H9 (cell line): ENCODE measurements around the gene VSX1. TPM values are rescaled to one million over a fixed set of nuclear protein-coding genes. Genes with fewer than 3 reads are reported as not detected.

Experiments used
- DNase-seq: peaks from one replicate; pipeline ENCODE4 v3.0.0-alpha.2; 2017
- H2AFZ ChIP-seq: one replicate; pipeline ENCODE4 v1.6.1; 2013; ENCODE audit warnings: mild to moderate bottlenecking, low read length, control low read depth, moderate library complexity
- H2AK5ac ChIP-seq: 2 replicates; pipeline ENCODE4 v1.6.1; 2013; ENCODE audit warnings: low read length, control low read depth, mixed read lengths; ENCODE audit not compliant: insufficient read length
- H2BK120ac ChIP-seq: one replicate; pipeline ENCODE4 v1.6.1; 2013; ENCODE audit warnings: low read depth, mild to moderate bottlenecking, low read length, control low read depth, inconsistent platforms; ENCODE audit not compliant: poor library complexity, severe bottlenecking
- H2BK12ac ChIP-seq: 2 replicates; pipeline ENCODE4 v1.6.1; 2013; ENCODE audit warnings: low read length, control low read depth, mixed read lengths, low read depth; ENCODE audit not compliant: insufficient read length
- H2BK15ac ChIP-seq: 2 replicates; pipeline ENCODE4 v1.6.1; 2013; ENCODE audit warnings: low read depth, low read length, control low read depth
- H2BK20ac ChIP-seq: one replicate; pipeline ENCODE4 v1.6.1; 2013; ENCODE audit warnings: low read depth, mild to moderate bottlenecking, low read length, control low read depth, inconsistent platforms; ENCODE audit not compliant: poor library complexity, severe bottlenecking
- H2BK5ac ChIP-seq: 2 replicates; pipeline ENCODE4 v1.6.1; 2013; ENCODE audit warnings: low read length, control low read depth, mixed read lengths; ENCODE audit not compliant: insufficient read length
- H3K14ac ChIP-seq: 2 replicates; pipeline ENCODE4 v1.6.1; 2013; ENCODE audit warnings: low read length, control low read depth; ENCODE audit not compliant: insufficient read depth
- H3K18ac ChIP-seq: 2 replicates; pipeline ENCODE4 v1.6.1; 2013; ENCODE audit warnings: low read depth, mild to moderate bottlenecking, mixed read lengths, low read length, control low read depth; ENCODE audit not compliant: insufficient read length
- H3K23ac ChIP-seq: 2 replicates; pipeline ENCODE4 v1.6.1; 2013; ENCODE audit warnings: low read length, control low read depth, mixed read lengths, low read depth; ENCODE audit not compliant: insufficient read length
- H3K23me2 ChIP-seq: 2 replicates; pipeline ENCODE4 v1.6.1; 2013; ENCODE audit warnings: low read depth, mild to moderate bottlenecking, mixed read lengths, low read length, control low read depth; ENCODE audit not compliant: insufficient read length, poor library complexity, severe bottlenecking
- H3K27ac ChIP-seq: 2 replicates; pipeline ENCODE4 v1.5.1; 2013; ENCODE audit warnings: low read length, control low read depth, mixed read lengths, low read depth; ENCODE audit not compliant: insufficient read length
- H3K27me3 ChIP-seq: 2 replicates; pipeline ENCODE4 v1.6.1; 2013; ENCODE audit warnings: low read length, control low read depth, inconsistent platforms; ENCODE audit not compliant: insufficient read depth
- H3K4ac ChIP-seq: 2 replicates; pipeline ENCODE4 v1.6.1; 2013; ENCODE audit warnings: low read depth, mild to moderate bottlenecking, control low read depth, inconsistent platforms, low read length, moderate library complexity
- H3K4me1 ChIP-seq: 2 replicates; pipeline ENCODE4 v1.6.1; 2013; ENCODE audit warnings: low read length, control low read depth, inconsistent platforms; ENCODE audit not compliant: insufficient read depth
- H3K4me2 ChIP-seq: 2 replicates; pipeline ENCODE4 v1.6.1; 2013; ENCODE audit warnings: low read length, control low read depth, mixed read lengths; ENCODE audit not compliant: insufficient read length, insufficient read depth
- H3K56ac ChIP-seq: 2 replicates; pipeline ENCODE4 v1.6.1; 2013; ENCODE audit warnings: low read depth, mild to moderate bottlenecking, mixed read lengths, low read length, control low read depth; ENCODE audit not compliant: insufficient read length
- H3K79me1 ChIP-seq: 2 replicates; pipeline ENCODE4 v1.6.1; 2013; ENCODE audit warnings: low read depth, mild to moderate bottlenecking, moderate library complexity, low read length, control low read depth, inconsistent platforms; ENCODE audit not compliant: insufficient read depth, poor library complexity, severe bottlenecking
- H3K79me2 ChIP-seq: 2 replicates; pipeline ENCODE4 v1.6.1; 2013; ENCODE audit warnings: low read length, control low read depth, inconsistent platforms; ENCODE audit not compliant: insufficient read depth
- H3K9ac ChIP-seq: 2 replicates; pipeline ENCODE4 v1.6.1; 2013; ENCODE audit warnings: low read length, control low read depth, mixed read lengths; ENCODE audit not compliant: insufficient read length; ENCODE audit errors: extremely low read depth
- H3K9me3 ChIP-seq: one replicate; pipeline ENCODE4 v1.6.1; 2013; ENCODE audit warnings: low read depth, low read length, inconsistent platforms; ENCODE audit not compliant: control insufficient read depth
- H3T11ph ChIP-seq: one replicate; pipeline ENCODE4 v1.6.1; 2013; ENCODE audit warnings: mild to moderate bottlenecking, low read length, control low read depth, inconsistent platforms
- H4K20me1 ChIP-seq: one replicate; pipeline ENCODE4 v1.6.1; 2013; ENCODE audit not compliant: control insufficient read depth, insufficient read length, insufficient read depth
- H4K5ac ChIP-seq: 2 replicates; pipeline ENCODE4 v1.6.1; 2013; ENCODE audit warnings: low read depth, mild to moderate bottlenecking, mixed read lengths, low read length, control low read depth; ENCODE audit not compliant: insufficient read length
- H4K8ac ChIP-seq: replicated peaks from 2 replicates; pipeline ENCODE4 v1.6.1; 2013; ENCODE audit warnings: low read length, control low read depth, mixed read lengths, low read depth; ENCODE audit not compliant: insufficient read length
- H4K91ac ChIP-seq: 2 replicates; pipeline ENCODE4 v1.6.1; 2013; ENCODE audit warnings: low read depth, mild to moderate bottlenecking, moderate library complexity, mixed read lengths, low read length, control low read depth; ENCODE audit not compliant: insufficient read length
- H3K27ac Mint-ChIP-seq, 3 experiments: 2 replicates in 2 of 3; 3 replicates in 1 of 3; pipeline ENCODE4 v1.8.0; 2020 to 2021; ENCODE audit warnings: mixed read lengths in 3 of 3, mild to moderate bottlenecking in 1 of 3, moderate library complexity in 1 of 3
- H3K27me3 Mint-ChIP-seq: 2 replicates; pipeline ENCODE4 v1.8.0; 2021; ENCODE audit warnings: low read depth, mild to moderate bottlenecking, moderate library complexity, mixed read lengths
- H3K36me3 Mint-ChIP-seq, 3 experiments: 2 replicates in 2 of 3; 3 replicates in 1 of 3; pipeline ENCODE4 v1.8.0; 2020 to 2021; ENCODE audit warnings: low read depth in 3 of 3, mixed read lengths in 3 of 3; ENCODE audit not compliant: insufficient read depth in 1 of 3
- H3K4me1 Mint-ChIP-seq, 2 experiments: 2 replicates each; pipeline ENCODE4 v1.8.0; 2020; ENCODE audit warnings: mixed read lengths in 2 of 2
- H3K4me3 Mint-ChIP-seq, 2 experiments: 2 replicates in 1 of 2; 3 replicates in 1 of 2; pipeline ENCODE4 v1.8.0; 2020 to 2021; ENCODE audit warnings: mild to moderate bottlenecking in 2 of 2, mixed read lengths in 2 of 2, moderate library complexity in 1 of 2
- H3K9me3 Mint-ChIP-seq, 2 experiments: 2 replicates in 1 of 2; 3 replicates in 1 of 2; pipeline ENCODE4 v1.8.0; 2020; ENCODE audit warnings: mild to moderate bottlenecking in 2 of 2, mixed read lengths in 2 of 2, moderate library complexity in 1 of 2
- WGBS: extraction: QIAGEN DNeasy Blood & Tissue Kit; methylation state at CpG from one replicate; pipeline ENCODE4 v1.1.7; 2013; ENCODE audit warnings: missing lambda C conversion rate, low lambda C conversion rate, mixed read lengths; ENCODE audit not compliant: insufficient read length; ENCODE audit errors: extremely low coverage; 5-methylcytosine and 5-hydroxymethylcytosine counted together
- total RNA-seq: library from RNA; stranded (reverse); gene quantifications from 2 replicates; pipeline ENCODE4 v1.2.1, GENCODE V29; 2021
- TF ChIP-seq, protein P1 (sequence below): fragments of 200-600 bp; sonication (generic); conservative IDR thresholded peaks from 3 replicates; pipeline ENCODE4 v1.8.0; 2021; ENCODE audit warnings: antibody characterized with exemption, mild to moderate bottlenecking

The VSX1 gene
- total RNA-seq, 1 experiment from 2014 or later, result not detected

DNA sequence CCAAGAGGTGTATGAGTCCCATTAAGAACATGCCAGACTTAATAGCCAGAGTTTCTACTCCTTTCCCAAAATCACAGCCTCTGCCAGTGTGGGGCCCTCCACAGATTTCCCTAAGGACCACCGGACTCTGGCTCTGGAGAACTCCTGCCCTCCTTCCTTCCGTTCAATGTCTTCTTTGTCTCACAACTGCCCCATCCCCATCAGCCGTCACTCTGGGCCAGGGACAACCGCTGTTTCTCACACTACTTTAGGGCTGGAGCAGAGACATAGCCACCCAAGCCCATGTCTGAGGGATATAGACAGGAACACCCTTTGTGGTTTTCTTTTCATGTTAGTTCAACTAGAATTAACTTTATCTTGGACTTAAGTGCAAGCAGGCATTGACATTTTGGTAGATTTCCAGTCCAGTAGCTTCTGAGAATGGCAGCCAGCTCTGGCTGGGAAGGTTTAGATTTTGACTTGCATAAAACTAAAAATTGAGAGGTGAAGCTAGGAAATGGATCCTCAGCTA lies 17.3 kb downstream of the VSX1 start:
- DNase-seq, result no peak
- H4K5ac ChIP-seq, result no peak overlapping the region
- no peak overlapping the region for H3K18ac ChIP-seq
- H3T11ph ChIP-seq, result no peak overlapping the region
- H3K4me2 ChIP-seq, result no peak overlapping the region
- no peaks in the 10 kb centered on the region for H3K79me1 ChIP-seq
- WGBS, result no CpG with 5 or more reads among the region's 4 CpGs
- H3K27ac ChIP-seq, result no peak overlapping the region
- no peak overlapping the region for H2BK120ac ChIP-seq
- no peak overlapping the region for H2BK15ac ChIP-seq
- H3K79me2 ChIP-seq, result no peaks in the 10 kb centered on the region
- Mint-ChIP-seq H3K9me3 (no peaks in the 10 kb centered on the region; a peak in 1 of 5 replicates), H3K4me3 (no peak overlapping the region), H3K4me1 (peaks cover 4 to 8% of the 10 kb centered on the region in 2 experiments; a peak in 3 of 4 replicates), H3K27ac (no peak overlapping the region), H3K27me3 (peaks cover 77% of the 10 kb centered on the region), H3K36me3 (no peaks in the 10 kb centered on the region)
- H3K4me1 ChIP-seq, result no peaks in the 10 kb centered on the region
- H3K9ac ChIP-seq, result no peak overlapping the region
- peaks cover 2% of the 10 kb centered on the region for H3K23me2 ChIP-seq
- TF ChIP-seq, protein P1, sequence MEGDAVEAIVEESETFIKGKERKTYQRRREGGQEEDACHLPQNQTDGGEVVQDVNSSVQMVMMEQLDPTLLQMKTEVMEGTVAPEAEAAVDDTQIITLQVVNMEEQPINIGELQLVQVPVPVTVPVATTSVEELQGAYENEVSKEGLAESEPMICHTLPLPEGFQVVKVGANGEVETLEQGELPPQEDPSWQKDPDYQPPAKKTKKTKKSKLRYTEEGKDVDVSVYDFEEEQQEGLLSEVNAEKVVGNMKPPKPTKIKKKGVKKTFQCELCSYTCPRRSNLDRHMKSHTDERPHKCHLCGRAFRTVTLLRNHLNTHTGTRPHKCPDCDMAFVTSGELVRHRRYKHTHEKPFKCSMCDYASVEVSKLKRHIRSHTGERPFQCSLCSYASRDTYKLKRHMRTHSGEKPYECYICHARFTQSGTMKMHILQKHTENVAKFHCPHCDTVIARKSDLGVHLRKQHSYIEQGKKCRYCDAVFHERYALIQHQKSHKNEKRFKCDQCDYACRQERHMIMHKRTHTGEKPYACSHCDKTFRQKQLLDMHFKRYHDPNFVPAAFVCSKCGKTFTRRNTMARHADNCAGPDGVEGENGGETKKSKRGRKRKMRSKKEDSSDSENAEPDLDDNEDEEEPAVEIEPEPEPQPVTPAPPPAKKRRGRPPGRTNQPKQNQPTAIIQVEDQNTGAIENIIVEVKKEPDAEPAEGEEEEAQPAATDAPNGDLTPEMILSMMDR, result no peak
- no peak overlapping the region for H4K91ac ChIP-seq
- no peak overlapping the region for H3K4ac ChIP-seq
- no peak overlapping the region for H2BK20ac ChIP-seq
- H2BK5ac ChIP-seq, result no peak overlapping the region
- H3K14ac ChIP-seq, result no peak overlapping the region
- no peaks in the 10 kb centered on the region for H3K9me3 ChIP-seq
- H3K56ac ChIP-seq, result no peak overlapping the region
- H4K8ac ChIP-seq, result no peak overlapping the region
- H3K23ac ChIP-seq, result no peak overlapping the region
- H4K20me1 ChIP-seq, result peaks cover 2% of the 10 kb centered on the region
- peaks cover 7% of the 10 kb centered on the region; the same call in 1 of the 2 replicates for H3K27me3 ChIP-seq
- no peak overlapping the region for H2AK5ac ChIP-seq
- H2BK12ac ChIP-seq, result no peak overlapping the region
- no peak overlapping the region for H2AFZ ChIP-seq
